Vagina (tissue), 2 donors: Measurements from ENCODE around the gene OS9.

Source experiments
- CTCF ChIP-seq, 3 experiments: fragments of 450-650 bp in 2 of 3; fragments of 200-600 bp in 1 of 3; sonication (generic) in 1 of 3; IDR thresholded peaks; one replicate each; pipeline ENCODE4 v1.5.1; 2017 to 2019; ENCODE audit warnings: antibody characterized with exemption in 3 of 3, mild to moderate bottlenecking in 2 of 3, moderate library complexity in 2 of 3
- POLR2A ChIP-seq, 2 donors: fragments of 450-650 bp; IDR thresholded peaks; one replicate each; pipeline ENCODE4 v1.6.1; 2017; ENCODE audit warnings: antibody characterized with exemption in 2 of 2, mild to moderate bottlenecking in 2 of 2, moderate library complexity in 2 of 2
- POLR2AphosphoS5 ChIP-seq, 2 donors: sonication (generic); formaldehyde crosslinking; IDR thresholded peaks; one replicate each; pipeline ENCODE4 v1.9.0; 2017; ENCODE audit warnings: antibody characterized with exemption in 2 of 2, mild to moderate bottlenecking in 2 of 2, low read depth in 1 of 2; ENCODE audit not compliant: insufficient read depth in 1 of 2

GRCh38 chr12:57733928-57734327 is 40.0 kb downstream of the OS9 start:
- TF ChIP-seq CTCF (IDR thresholded peaks at IDR 0.05) (no peak), POLR2A (IDR thresholded peaks at IDR 0.05) (no peak), POLR2AphosphoS5 (IDR thresholded peaks at IDR 0.05; ENCODE audit: insufficient read depth in 1 of 2, low read depth in 1 of 2) (no peak)
